HG03575 (cell line): ENCODE measurements around the gene NAGLU.

ENCODE experiments used
- ATAC-seq: cut with Tn5 transposase; IDR thresholded peaks from one replicate; pipeline ENCODE4 v1.9.1; 2021; ENCODE audit not compliant: unreplicated experiment, insufficient number of reproducible peaks, low FRiP score; ENCODE audit errors: extremely low read depth

NAGLU gene

DNA sequence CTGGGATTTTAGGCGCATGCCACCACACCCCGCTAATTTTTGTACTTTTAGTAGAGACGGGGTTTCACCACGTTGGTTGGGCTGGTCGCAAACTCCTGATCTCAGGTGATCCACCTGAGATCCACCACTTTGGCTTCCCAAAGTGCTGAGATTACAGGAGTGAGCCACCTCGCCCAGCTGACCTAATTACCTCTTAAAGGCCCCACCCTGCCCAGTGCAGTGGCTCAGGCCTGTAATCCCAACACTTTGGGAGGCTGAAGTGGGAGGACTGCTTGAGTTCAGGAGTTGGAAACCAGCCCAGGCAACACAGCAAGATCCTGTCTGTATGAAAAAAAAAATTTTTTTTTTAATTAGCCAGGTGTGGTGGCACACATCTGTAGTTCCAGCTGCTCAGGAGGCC is 23.0 kb downstream of the NAGLU start:
- no peak for ATAC-seq

DNA sequence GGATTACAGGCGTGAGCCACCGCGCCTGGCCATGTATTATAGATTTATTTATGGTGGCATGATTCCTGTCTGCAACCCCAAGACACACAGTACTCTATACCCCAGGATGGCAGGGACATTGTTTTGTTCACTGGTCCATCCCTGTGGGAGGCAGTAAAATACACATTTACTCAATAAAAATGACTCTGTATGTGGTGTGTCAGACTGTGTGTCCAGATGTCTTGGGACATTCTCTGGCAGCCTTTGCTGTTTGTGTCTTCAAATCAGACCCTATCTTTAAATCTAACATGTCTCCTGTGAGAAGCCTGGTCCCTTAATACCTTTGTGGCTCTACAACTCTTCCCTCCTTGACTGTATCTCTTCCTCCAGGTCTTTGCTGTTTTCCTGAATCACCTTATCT is 24.2 kb downstream of the NAGLU start:
- no peak for ATAC-seq

DNA sequence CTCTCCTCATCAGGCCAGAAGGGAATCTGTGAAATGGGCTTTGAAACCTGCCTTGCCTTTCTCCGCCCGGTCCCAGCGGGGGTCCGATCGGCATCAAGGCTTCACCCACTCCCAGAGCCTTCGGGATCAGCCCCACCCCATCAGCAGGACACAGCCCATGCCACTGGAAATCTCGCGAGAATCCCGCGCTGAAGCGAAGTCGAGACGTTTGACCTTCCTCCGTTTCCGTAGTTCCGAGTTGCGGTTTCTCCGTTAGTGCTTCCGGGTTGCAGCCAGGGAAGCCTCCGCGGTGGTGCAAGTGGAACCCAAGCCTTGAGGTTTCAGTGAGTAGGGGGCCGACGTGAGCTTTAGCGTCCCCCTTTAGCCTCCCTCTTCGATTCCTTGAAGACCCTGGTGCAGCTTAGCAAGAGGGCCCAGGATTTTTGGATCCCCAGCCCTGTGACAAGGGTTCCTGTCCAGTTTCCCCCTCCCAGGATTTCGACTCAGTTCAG is 25.9 kb downstream of the NAGLU start, which contains the start of gene COASY:
Gene COASY, plus strand, starts transcription at position 252 of the 491 bp plus-strand sequence. CDS start 475 bp downstream, outside the sequence.
- ATAC-seq: no peak

DNA sequence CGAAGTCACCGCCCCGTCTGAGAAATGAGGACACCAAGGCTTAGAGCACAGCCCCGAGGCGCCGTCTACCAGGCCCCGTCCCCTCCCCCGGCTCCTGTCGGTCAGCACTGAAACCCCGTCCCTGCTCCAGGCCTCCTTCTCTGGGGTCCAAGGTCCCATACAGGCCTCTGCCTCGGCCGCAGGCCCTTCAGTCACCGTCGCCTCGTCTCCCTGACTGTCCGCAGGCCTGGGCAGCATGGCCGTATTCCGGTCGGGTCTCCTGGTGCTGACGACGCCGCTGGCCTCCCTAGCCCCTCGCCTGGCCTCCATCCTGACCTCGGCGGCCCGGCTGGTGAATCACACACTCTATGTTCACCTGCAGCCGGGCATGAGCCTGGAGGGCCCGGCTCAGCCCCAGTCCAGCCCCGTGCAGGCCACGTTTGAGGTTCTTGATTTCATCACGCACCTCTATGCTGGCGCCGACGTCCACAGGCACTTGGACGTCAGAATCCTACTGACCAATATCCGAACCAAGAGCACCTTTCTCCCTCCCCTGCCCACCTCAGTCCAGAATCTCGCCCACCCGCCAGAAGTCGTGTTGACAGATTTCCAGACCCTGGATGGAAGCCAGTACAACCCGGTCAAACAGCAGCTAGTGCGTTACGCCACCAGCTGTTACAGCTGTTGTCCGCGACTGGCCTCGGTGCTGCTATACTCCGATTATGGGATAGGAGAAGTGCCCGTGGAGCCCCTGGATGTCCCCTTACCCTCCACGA is 26.5 kb downstream of the NAGLU start:
- no peak for ATAC-seq

DNA sequence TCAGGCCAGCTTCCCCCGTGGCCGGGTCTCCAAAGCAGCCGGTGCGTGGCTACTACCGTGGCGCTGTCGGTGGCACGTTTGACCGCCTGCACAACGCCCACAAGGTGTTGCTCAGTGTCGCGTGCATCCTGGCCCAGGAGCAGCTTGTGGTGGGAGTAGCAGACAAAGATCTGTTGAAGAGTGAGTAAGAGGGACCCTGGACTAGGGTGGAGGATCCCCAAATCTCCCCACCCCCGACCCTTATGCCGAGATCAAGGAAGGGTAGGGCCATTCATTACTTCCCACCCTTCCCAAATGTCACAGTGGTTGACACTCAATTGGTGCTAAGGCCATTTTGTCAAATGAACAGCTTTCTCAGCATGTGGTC is 27.1 kb downstream of the NAGLU start:
- ATAC-seq: no peak

DNA sequence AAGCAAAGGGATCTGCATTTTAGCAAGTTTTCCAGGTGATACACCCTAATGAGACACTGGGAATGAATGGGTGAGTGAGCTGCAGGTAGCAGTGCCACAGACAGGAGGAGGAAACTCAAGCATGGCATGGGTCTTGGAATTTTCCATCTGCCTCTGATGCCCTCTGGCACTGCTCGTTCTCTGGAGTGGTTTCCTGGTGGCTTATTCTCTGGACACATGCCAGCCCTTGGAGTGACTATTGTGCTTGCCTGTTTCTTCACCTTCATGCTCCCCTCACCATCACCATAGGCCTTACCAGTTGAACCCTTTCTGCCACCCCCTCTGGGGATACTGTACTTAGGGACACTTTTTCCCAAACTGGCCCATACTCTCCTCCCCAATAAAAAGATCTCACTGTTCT is 27.5 kb downstream of the NAGLU start:
- no peak for ATAC-seq

DNA sequence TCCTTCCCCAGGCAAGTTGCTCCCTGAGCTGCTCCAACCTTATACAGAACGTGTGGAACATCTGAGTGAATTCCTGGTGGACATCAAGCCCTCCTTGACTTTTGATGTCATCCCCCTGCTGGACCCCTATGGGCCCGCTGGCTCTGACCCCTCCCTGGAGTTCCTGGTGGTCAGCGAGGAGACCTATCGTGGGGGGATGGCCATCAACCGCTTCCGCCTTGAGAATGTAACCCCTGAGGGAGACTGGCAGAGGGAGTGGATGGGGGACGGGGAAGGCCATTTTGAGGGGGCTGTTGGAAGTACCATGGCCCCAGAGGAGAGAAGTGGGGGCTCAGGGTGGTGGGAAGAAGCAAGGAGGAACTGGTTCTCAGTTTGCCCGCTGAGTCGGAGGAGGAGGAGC is 27.9 kb downstream of the NAGLU start:
- no peak for ATAC-seq

DNA sequence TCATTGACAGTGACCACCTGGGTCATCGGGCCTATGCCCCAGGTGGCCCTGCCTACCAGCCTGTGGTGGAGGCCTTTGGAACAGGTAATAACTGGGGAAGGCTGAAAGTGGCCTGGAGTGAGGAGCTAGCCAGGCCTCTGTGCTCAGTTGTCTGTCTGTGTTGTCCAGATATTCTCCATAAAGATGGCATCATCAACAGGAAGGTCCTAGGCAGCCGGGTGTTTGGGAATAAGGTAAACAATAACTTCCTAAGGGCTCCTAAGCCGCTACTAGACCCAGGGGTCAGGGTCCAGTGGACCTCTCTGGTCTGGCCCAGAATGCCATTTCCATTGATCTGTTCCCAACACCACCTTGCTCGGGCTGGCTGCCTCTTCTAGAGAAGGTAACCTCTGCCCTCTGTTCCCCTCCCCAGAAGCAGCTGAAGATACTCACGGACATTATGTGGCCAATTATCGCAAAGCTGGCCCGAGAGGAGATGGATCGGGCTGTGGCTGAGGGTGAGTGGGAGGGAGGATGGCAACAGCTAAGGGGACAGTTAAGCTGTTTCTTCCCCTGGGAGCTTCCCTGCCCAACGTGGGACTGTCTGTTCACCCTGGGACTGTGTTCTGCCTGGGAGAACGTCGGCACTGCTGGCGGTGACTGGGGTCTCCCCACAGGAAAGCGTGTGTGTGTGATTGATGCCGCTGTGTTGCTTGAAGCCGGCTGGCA is 28.9 kb downstream of the NAGLU start:
- ATAC-seq: no peak

DNA sequence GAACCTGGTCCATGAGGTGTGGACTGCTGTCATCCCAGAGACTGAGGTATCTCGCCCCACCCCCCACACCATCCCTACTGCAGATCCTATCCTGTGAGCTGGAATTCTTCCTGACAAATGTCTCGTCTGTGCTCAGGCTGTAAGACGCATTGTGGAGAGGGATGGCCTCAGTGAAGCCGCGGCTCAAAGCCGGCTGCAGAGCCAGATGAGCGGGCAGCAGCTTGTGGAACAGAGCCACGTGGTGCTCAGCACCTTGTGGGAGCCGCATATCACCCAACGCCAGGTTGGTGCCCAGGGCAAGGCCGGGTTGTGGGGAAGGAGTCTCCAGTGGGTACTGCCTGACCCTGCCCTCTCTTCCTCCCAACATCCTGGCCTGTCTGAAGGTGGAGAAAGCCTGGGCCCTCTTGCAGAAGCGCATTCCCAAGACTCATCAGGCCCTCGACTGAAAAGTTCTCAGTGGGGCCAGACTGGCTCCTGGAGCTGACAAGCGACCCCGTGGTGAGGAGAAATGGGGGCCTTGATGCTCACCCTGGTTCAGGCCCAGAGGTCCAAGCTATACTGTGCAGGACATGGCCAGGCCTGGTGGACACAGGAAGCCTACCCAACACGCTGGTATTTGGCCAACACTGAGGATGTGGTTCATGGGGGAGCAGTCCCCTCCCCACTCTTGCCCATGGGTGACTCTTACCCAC is 29.6 kb downstream of the NAGLU start:
- no peak for ATAC-seq

DNA sequence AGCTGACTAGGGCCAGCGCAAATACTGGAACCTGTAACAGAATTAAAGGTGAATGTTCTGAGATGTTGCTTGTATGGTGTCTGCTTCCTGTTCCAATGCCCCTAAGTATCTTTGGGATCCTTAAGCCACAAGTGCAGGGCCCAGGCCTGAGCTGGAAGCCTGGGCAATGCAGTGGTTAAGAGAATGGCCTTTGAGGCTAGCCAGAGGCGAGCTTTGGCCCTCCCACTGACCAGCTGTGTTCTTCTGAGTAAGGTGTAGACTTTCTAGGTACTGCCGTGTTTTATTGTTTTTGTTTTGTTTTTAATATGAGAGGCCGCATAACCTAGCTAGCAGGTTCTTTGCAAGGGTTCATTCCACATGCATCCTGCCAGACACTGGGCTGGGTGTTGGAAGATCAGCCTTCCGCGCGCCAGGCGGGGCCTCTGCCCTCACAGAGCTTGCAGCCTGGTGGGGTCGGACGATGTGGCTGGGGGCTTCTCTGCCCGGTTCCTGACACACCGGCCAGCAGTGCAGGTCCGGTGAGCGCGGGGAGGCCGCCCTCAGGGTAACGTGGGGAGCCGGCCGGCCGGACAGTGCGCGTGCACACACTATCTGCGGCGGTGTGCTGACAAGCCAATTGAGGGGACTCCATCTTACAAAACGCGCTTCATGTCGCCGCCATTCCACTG is 30.3 kb downstream of the NAGLU start:
- no peak for ATAC-seq

DNA sequence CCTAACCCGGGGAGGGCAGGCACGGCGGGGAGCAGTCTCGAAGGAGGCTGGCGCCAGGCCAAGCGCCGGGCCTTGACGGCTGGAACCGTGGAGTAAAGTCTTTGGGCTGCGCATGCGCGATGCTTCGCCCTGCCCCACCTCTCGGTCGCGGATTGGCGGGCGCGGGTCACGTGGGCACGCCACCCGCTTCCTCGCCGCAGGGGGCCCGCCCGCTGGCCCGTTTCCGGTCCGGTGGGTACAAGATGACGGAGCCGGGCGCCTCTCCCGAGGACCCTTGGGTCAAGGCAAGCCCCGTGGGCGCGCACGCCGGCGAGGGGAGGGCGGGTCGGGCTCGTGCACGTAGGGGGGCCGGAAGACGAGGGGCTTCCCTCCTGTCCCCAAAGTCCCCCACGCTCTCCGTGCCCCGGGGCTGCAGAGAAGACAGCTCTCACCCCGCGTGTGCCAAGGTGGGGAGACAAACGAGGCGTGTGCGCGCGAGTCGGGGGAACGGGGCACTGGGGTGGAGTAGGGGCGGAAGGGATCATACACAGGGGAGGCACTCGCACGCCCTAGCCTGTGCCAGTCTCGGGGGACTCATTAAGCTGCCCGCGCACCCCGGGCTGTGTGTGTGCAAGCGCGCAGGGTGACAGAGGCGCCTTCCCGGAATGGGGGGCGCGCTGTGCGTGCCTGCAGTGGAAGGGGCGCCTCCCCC is 31.0 kb downstream of the NAGLU start, which contains the start of gene MLX:
Gene MLX, plus strand, starts transcription at position 218 of the 691 bp plus-strand sequence. Its CDS starts 25 bp downstream, at position 243.
- no peak for ATAC-seq

DNA sequence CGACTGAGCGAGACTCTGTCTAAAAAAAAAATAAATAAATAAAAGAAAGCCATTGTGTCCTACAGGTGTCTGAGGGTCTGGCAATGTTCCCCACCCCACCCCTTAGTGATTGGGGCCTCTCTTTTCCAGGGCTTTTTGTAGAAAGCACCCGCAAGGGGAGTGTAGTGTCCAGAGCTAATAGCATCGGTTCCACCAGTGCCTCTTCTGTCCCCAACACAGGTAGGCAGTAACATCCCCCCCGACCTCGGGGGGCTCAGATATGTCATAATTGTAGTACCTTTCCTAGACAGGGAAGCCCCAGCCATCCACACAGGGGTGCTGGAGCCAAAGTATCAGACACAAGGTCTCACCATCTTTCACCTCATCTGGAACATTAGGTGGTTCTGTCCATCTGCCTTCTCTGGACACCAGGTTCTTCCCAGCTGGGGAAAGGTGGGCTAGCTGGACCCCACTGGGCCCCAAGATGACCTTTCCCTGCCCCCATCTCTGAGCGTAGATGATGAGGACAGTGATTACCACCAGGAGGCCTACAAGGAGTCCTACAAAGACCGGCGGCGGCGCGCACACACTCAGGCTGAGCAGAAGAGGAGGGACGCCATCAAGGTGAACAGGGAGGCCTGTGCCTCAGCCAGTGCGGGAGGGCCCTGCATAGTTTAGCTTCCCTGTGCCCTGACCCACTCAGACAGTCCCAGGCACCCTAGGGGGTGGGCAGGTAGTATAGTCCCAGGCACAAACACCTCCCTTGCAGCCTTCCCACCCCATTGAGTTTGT is 32.5 kb downstream of the NAGLU start:
- no peak for ATAC-seq

DNA sequence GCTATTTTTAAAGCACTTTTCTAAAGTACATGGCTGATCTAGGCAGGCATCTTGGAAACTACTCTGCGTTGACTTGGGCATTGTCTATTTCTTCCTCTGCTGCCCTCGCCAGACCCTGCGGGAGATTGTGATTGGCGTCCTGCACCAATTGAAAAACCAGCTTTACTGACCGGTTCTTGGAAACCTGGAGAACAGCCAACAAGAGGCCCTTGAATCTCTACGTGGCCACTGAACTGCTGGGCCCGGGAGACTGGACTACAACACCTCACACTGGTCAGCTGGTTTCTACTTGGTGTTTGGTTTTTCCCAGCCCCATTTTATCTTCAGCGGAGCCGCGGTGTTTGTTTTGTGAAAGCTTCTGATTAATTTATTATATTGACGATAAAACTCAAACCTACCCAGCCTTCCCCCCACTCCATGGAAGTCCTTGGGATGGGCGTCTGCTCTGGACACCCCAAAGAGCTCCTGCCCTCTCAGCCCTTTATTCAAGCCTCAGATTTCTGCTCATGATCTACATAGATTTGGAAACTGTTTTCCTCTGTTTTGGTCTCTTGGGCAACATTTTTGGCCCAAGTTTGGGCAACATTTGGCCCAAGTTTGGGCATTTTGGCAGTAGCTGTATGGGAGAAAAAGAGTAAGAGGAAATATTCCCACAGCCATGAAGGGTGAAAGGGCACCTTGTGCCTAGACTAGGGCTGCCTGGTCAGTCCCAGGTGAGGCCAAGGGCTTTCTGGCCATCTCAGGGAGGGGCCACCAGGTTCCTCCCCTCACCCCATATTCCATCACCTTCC is 35.6 kb downstream of the NAGLU start:
- ATAC-seq: no peak

DNA sequence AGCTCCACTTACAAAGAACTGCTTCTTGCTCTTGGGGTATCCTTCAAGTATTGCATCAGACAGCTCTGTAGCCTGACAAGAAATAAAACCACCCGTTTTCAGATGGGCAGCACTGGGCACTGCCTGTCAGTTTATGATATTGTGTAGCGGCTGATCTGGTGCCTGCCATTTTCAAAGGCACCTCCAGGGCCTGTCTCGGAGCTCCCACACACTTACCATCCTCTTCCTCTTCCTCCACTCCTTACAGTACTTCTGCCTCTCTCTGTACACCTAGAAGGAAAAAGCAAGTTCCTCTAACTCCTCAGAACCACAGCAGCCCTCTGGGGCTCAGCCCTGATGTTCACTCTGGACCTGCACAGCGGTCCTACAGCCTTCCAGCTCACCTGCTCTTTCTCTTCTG is 37.1 kb downstream of the NAGLU start:
- no peak for ATAC-seq

DNA sequence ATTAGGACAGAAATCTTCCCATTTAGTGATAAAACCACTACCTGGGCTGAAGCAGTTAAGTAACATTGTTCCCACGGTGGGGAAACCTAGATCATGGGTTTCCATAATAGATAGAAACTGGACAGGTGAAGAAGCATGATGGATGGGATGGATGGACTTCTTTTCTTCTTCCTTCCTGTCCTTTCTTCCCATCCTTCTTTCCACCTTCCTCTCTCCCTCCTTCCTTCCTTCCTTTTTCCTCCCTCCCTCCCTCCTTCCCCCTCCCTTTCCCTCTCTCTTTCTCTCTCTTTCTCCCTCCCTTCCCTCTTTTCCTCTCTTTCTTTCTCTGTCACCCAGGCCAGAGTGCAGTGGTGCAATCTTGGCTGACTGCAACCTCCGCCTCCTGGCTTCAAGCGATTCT is 38.4 kb downstream of the NAGLU start:
- ATAC-seq: no peak

DNA sequence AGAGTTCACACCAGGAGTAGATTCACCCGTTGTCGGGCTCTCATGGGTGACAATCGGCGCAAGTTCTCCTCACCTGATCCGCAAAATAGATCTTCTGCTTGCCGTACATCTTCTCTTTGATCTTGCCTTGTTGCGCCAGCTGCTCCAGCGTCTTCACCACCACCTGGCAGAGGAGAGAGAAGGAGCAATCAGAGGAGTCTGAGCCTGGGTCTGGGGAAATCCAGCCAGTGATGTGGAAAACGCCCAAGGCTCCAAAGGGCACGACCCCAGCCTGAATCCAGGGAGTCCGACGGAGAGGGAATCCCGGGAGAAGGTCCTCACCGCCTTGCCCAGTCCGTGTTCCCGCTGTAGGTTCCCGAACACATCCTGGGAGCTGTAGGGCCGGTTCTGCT is 41.1 kb downstream of the NAGLU start:
- no peak for ATAC-seq

DNA sequence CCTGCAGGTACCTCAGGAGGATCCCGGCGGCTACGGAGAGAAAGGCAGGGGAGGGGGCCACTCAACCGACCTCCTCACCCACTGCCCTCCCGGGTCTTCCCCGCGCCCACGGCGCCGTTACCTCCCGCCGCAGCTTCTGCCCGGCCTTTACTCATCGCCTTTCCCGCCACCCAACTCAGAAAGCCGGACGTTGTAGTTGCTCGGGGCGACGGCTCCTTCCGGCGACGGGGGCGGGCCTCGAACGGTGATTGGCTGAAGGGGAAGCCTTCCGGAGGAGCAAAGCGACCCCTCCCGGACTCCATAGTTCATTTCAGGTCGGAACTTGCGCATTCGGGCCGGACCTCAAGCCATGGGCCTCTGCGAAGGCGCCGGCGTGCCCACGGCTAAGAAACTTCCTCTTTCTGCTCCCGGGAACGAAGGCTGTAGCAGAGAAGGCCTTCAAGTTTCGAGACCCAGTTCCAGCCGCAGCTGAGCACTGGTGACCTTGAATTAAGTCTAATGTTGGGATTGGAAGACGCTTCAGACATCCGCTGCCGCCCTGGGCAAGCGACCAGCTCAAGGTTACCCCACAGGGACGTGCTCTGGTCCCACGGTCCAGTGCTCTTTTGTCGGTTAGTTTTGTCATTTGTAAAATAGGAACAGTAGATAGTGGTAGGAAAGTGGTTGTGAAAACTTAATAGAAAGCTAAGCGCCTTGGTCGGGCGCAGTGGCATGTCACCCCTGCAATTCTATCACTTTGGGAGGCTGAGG is 41.7 kb downstream of the NAGLU start, which contains the start of gene PSMC3IP:
Gene PSMC3IP, minus strand, starts transcription at position 198 of the 750 bp plus-strand sequence. Its CDS starts 43 bp downstream, at position 155.
- no peak for ATAC-seq
